OCI-LY1 (cell line): ENCODE results near the gene CDH6.

Experiments
- H2AFZ ChIP-seq: fragments of 200-600 bp; sonication (generic), shearing (Covaris generic); 2 replicates; pipeline ENCODE4 v1.6.0; 2014; ENCODE audit warnings: antibody characterized with exemption, mild to moderate bottlenecking, low read length
- H3F3A ChIP-seq: fragments of 200-600 bp; sonication (generic), shearing (Covaris generic); 2 replicates; pipeline ENCODE4 v1.6.0; 2014; ENCODE audit warnings: mild to moderate bottlenecking, antibody characterized with exemption, low read length, moderate library complexity; ENCODE audit not compliant: insufficient read depth
- H3K27ac ChIP-seq: fragments of 200-600 bp; sonication (generic); 2 replicates; pipeline ENCODE4 v1.5.1; 2014; ENCODE audit warnings: low read length, mixed run types, mild to moderate bottlenecking, low read depth; ENCODE audit not compliant: poor library complexity, severe bottlenecking
- H3K27me3 ChIP-seq: fragments of 200-600 bp; sonication (generic); 2 replicates; pipeline ENCODE4 v1.6.0; 2014; ENCODE audit warnings: antibody characterized with exemption, mild to moderate bottlenecking, low read length, moderate library complexity; ENCODE audit not compliant: insufficient read depth
- H3K36me3 ChIP-seq: fragments of 200-600 bp; sonication (generic); 2 replicates; pipeline ENCODE4 v1.6.1; 2014; ENCODE audit warnings: mild to moderate bottlenecking, antibody characterized with exemption, low read length, moderate library complexity, mixed read lengths; ENCODE audit not compliant: insufficient read depth
- H3K4me1 ChIP-seq: fragments of 200-600 bp; sonication (generic); 2 replicates; pipeline ENCODE4 v1.5.1; 2014; ENCODE audit warnings: mild to moderate bottlenecking, low read length, moderate library complexity; ENCODE audit not compliant: insufficient read depth, severe bottlenecking
- H3K4me2 ChIP-seq: fragments of 200-600 bp; sonication (generic), shearing (Covaris generic); 2 replicates; pipeline ENCODE4 v1.6.1; 2014; ENCODE audit warnings: low read length
- H3K4me3 ChIP-seq: fragments of 200-600 bp; sonication (generic); 2 replicates; pipeline ENCODE4 v1.5.1; 2014; ENCODE audit warnings: low read length, low read depth, mild to moderate bottlenecking, mixed read lengths; ENCODE audit not compliant: poor library complexity, severe bottlenecking
- H3K79me2 ChIP-seq: fragments of 200-600 bp; shearing (Covaris generic); 2 replicates; pipeline ENCODE4 v1.6.1; 2016; ENCODE audit warnings: mixed run types, low read length, mixed read lengths; ENCODE audit not compliant: insufficient read depth
- H3K9ac ChIP-seq: fragments of 200-600 bp; sonication (generic), shearing (Covaris generic); 2 replicates; pipeline ENCODE4 v1.6.1; 2014; ENCODE audit warnings: mild to moderate bottlenecking, low read length, mixed read lengths
- H3K9me2 ChIP-seq: fragments of 200-600 bp; sonication (generic), shearing (Covaris generic); 2 replicates; pipeline ENCODE4 v1.6.1; 2014; ENCODE audit warnings: low read depth, mild to moderate bottlenecking, low read length, mixed read lengths
- H3K9me3 ChIP-seq: fragments of 200-600 bp; shearing (Covaris generic); 2 replicates; pipeline ENCODE4 v1.6.1; 2014; ENCODE audit warnings: low read length, mixed read lengths
- H4K20me1 ChIP-seq: fragments of 200-600 bp; sonication (generic), shearing (Covaris generic); 2 replicates; pipeline ENCODE4 v1.6.0; 2016; ENCODE audit warnings: mild to moderate bottlenecking, low read length; ENCODE audit not compliant: insufficient read depth
- CTCF ChIP-seq: fragments of 200-600 bp; sonication (generic), shearing (Covaris generic); IDR thresholded peaks from 2 replicates; pipeline ENCODE4 v1.5.1; 2017; ENCODE audit warnings: mild to moderate bottlenecking, antibody characterized with exemption, low read length, moderate library complexity, mixed read lengths
- EZH2 ChIP-seq: fragments of 200-600 bp; sonication (generic), shearing (Covaris generic); IDR thresholded peaks from 2 replicates; pipeline ENCODE4 v1.8.0; 2017; ENCODE audit warnings: borderline replicate concordance, mixed run types, mild to moderate bottlenecking, antibody characterized with exemption, low read length, moderate library complexity, mixed read lengths

Gene CDH6

GRCh38 chr5:31217446-31217845 lies 24.0 kb downstream of the CDH6 start:
- no peak overlapping the region for H3K4me2 ChIP-seq
- H3K36me3 ChIP-seq, result no peaks in the 10 kb centered on the region
- no peaks in the 10 kb centered on the region for H3K4me1 ChIP-seq
- H3K9me3 ChIP-seq, result no peaks in the 10 kb centered on the region
- TF ChIP-seq EZH2 (no peak), CTCF (no peak)
- H3K27ac ChIP-seq, result no peak overlapping the region
- no peak overlapping the region for H2AFZ ChIP-seq
- no peaks in the 10 kb centered on the region for H3K27me3 ChIP-seq
- H3K9me2 ChIP-seq, result no peaks in the 10 kb centered on the region
- H3F3A ChIP-seq, result no peaks in the 10 kb centered on the region
- H3K4me3 ChIP-seq, result no peak overlapping the region
- no peaks in the 10 kb centered on the region for H4K20me1 ChIP-seq
- H3K79me2 ChIP-seq, result no peaks in the 10 kb centered on the region
- no peak overlapping the region for H3K9ac ChIP-seq

DNA sequence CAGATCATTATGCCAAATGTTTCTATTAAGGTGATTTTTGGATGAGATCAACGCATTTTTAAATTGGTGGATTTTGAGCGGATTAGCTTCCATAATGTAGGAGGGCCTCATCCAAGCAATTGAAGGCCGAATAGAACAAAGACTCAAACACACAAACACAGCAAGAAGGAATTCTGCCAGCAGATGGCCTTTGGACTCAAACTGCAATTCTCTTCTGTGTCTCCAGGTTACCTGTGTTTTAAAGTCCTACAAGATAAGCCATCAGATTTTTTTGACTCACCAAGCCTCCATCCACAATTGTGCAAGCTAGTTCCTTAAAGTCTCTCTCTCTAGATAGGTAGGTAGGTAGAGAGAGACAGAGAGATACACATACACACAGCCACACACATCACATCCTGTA lies 25.5 kb downstream of the CDH6 start:
- no peak overlapping the region for H3K27ac ChIP-seq
- H3K4me3 ChIP-seq, result no peak overlapping the region

GRCh38 chr5:31221001-31221400 lies 27.5 kb downstream of the CDH6 start:
- no peak overlapping the region for H3K9ac ChIP-seq
- no peaks in the 10 kb centered on the region for H3K36me3 ChIP-seq
- no peak overlapping the region for H3K27ac ChIP-seq
- H4K20me1 ChIP-seq, result no peaks in the 10 kb centered on the region
- no peaks in the 10 kb centered on the region for H3K9me3 ChIP-seq
- H3K4me3 ChIP-seq, result no peak overlapping the region
- H3K4me2 ChIP-seq, result no peak overlapping the region
- TF ChIP-seq CTCF (no peak), EZH2 (no peak)
- H3F3A ChIP-seq, result no peaks in the 10 kb centered on the region
- H3K79me2 ChIP-seq, result no peaks in the 10 kb centered on the region
- H2AFZ ChIP-seq, result no peak overlapping the region
- no peaks in the 10 kb centered on the region for H3K4me1 ChIP-seq
- no peaks in the 10 kb centered on the region for H3K27me3 ChIP-seq
- H3K9me2 ChIP-seq, result no peaks in the 10 kb centered on the region

More for the DNA sequence above, 25.5 kb downstream of the CDH6 start:
- Histone ChIP-seq H4K20me1 (no peaks in the 10 kb centered on the region), H2AFZ (no peak overlapping the region), H3K9ac (no peak overlapping the region), H3K79me2 (no peaks in the 10 kb centered on the region), H3K27me3 (no peaks in the 10 kb centered on the region), H3K4me2 (no peak overlapping the region), H3F3A (no peaks in the 10 kb centered on the region), H3K4me1 (no peaks in the 10 kb centered on the region), H3K36me3 (no peaks in the 10 kb centered on the region), H3K9me3 (no peaks in the 10 kb centered on the region), H3K9me2 (no peaks in the 10 kb centered on the region)
- TF ChIP-seq CTCF (no peak), EZH2 (no peak)
